ENCODE data around the gene FGD1.

FGD1 gene

GRCh38 chrX:54470054-54470760, 25.8 kb downstream of the FGD1 start:
- no peak for DNase-seq

- no peak for DNase-seq
Measured at GRCh38 chrX:54452920-54453319, 43.1 kb downstream of the FGD1 start.

- DNase-seq: no peak
Measured at GRCh38 chrX:54449929-54450328, 46.1 kb downstream of the FGD1 start.

GRCh38 chrX:54447461-54447860, 48.6 kb downstream of the FGD1 start:
- DNase-seq: no peak

- DNase-seq: no peak
Measured at GRCh38 chrX:54446084-54446483, 50.0 kb downstream of the FGD1 start.

- no peak for DNase-seq
Measured at GRCh38 chrX:54444752-54445151, 51.3 kb downstream of the FGD1 start.

- DNase-seq: no peak
Measured at GRCh38 chrX:54442790-54443189, 53.2 kb downstream of the FGD1 start.

- DNase-seq: peak; percentile 45
Measured at GRCh38 chrX:54439960-54440871, 55.8 kb downstream of the FGD1 start, which contains the start of gene TSR2. Gene TSR2 (plus strand): TSS chrX:54440404. CDS start chrX:54440422, 18 bp downstream.

- DNase-seq: no peak
Measured at GRCh38 chrX:54435121-54435520, 60.9 kb downstream of the FGD1 start.

GRCh38 chrX:54430519-54430918, 65.5 kb downstream of the FGD1 start:
- no peak for DNase-seq

- no peak for DNase-seq
Measured at GRCh38 chrX:54427837-54428424, 68.1 kb downstream of the FGD1 start.

GRCh38 chrX:54423161-54423888, 72.7 kb downstream of the FGD1 start:
- no peak for DNase-seq

GRCh38 chrX:54422168-54422567, 73.9 kb downstream of the FGD1 start:
- no peak for DNase-seq

- no peak for DNase-seq
Measured at GRCh38 chrX:54419559-54420302, 76.3 kb downstream of the FGD1 start.

- DNase-seq: no peak
Measured at GRCh38 chrX:54416965-54417364, 79.1 kb downstream of the FGD1 start.

GRCh38 chrX:54415534-54416350, 80.3 kb downstream of the FGD1 start:
- DNase-seq: no peak

- peak; percentile 0 for DNase-seq
Measured at GRCh38 chrX:54413753-54414152, 82.3 kb downstream of the FGD1 start.

- no peak for DNase-seq
Measured at GRCh38 chrX:54411732-54412131, 84.3 kb downstream of the FGD1 start.

GRCh38 chrX:54407266-54407665, 88.8 kb downstream of the FGD1 start:
- DNase-seq: no peak

GRCh38 chrX:54397113-54397512, 98.9 kb downstream of the FGD1 start:
- no peak for DNase-seq
